ENCODE measurements around the gene SLC6A18.
A peak's percentile ranks its signal among the peaks of the same experiment; 100 is the strongest.

SLC6A18 gene

GRCh38 chr5:1239505-1240251 lies 14.5 kb downstream of the SLC6A18 start:
- DNase-seq, result no peak

DNA sequence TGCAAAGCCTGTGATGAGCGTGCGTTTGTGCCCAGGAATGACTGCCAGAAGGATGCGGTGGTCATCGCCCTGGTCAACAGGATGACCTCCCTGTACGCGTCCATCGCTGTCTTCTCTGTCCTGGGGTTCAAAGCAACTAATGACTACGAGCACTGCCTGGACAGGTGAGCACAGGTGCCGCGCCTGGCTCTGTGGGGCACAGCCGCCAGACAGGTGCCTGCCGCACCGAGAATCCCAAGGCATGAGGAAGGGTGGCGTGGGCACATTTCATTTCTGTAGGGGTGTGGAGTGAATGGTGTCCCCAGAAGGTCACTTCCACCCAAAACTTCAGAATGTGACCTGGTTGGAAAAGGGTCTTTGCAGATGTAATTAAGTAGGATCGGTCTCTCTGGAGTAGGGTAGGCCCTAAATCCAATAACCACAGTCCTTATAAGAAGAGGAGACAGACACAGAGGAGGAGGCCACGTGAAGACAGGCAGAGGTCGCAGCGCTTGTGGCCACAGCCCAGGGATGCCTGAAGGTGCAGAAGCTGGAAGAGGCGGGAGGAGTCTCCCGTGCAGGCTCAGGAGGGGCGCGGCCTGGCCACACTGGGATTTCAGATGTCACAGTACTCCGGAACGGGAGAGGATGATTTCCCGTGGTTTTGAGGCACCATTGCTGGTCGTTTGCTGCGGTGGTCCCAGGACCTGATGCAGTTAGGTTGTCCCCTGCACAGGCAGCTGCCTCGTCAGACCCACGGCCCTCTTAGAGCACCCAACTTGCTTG lies 15.5 kb downstream of the SLC6A18 start:
- no peak for DNase-seq

- no peak for DNase-seq
These were observed 16.4 kb downstream of the SLC6A18 start for GRCh38 chr5:1241509-1242080.

GRCh38 chr5:1242733-1243486 lies 17.7 kb downstream of the SLC6A18 start:
- DNase-seq, result no peak

DNA sequence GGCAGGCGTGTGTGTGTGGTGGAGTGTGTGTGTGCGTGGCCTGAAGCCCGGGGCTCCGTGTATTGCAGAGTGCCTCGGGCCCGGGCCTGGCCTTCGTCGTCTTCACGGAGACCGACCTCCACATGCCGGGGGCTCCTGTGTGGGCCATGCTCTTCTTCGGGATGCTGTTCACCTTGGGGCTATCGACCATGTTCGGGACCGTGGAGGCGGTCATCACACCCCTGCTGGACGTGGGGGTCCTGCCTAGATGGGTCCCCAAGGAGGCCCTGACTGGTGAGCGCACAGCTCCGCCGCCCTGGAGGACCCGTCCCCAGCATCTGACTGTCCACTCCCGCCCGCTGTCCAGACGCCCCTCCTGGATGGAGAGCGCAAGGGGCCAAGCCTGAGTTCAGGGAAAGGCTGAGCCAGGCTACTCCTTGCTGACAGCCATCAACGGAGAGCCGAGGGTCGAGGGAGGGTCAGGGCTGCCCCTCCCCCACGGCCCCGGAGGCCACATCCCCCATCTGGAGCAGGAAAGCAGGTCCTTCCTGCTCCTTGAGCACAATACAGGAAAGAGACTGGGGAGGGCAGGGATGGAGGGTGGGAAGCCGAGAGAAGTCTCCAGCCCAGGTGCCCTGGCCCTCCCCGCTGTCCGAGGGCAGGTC lies 18.4 kb downstream of the SLC6A18 start:
- DNase-seq, result no peak

DNA sequence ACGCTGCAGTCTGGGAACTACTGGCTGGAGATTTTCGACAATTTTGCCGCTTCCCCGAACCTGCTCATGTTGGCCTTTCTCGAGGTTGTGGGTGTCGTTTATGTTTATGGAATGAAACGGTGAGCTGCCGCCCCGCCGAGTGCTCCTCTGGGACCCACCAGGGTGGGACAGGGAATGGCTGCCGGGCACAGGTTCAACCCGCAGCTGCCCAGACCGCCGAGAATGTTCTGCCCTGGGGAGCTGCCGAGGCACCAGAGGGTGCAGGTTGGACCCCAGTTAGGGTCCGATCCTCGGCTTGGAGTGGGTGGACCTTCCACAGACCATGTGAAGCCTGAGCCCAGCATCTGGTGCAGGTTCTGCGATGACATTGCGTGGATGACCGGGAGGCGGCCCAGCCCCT lies 19.1 kb downstream of the SLC6A18 start:
- no peak for DNase-seq

DNA sequence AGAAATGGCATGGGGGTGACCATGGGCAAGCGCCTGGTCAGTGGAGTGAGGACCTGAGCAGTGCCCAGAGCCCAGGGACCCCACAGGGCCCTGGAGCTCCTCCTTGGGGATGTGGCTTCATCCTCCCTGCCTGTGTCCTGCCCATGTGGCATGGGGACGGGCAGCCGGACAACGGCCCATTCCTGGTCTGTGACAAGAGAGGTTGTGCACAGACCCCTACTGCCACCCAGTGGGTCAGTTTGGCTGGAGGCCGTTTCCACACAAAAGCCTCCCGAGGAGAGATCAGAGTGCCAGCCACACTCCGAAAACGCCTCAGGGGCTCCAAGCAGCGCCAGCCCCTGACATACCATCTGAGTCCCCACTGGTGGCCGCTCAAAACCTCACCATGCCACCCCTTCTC lies 19.8 kb downstream of the SLC6A18 start:
- no peak for DNase-seq

DNA sequence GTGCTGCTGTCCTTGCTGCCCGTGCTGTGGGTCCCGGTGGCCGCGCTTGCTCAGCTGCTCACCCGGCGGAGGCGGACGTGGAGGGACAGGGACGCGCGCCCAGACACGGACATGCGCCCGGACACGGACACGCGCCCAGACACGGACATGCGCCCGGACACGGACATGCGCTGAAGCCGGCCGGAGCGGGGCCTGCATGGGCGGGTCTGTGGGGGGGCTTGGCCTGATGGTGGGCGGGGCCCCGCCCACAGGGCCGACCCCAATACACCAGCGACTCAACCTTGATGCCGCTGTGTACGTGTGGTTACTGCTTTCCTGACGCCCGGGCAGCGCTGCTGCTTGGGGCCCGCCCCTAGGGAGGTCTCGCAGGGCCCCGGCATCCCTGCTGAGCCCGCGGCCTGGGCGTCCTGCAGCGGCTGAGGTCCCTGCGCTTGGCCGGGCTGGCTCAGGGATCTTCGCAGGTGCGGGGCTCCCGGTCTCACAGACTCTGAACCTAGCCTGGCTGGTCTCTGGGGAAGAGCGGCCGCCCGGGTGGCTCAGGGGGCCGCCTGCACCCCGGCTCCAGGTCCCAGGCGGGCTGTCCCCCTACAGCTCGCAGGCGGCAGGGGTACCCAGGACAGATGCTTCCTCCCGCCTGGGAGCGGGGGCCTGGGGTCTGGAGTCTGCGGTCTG lies 20.9 kb downstream of the SLC6A18 start:
- no peak for DNase-seq

- peak; percentile 13 for DNase-seq
These were observed 21.7 kb downstream of the SLC6A18 start for GRCh38 chr5:1246711-1247431.

DNA sequence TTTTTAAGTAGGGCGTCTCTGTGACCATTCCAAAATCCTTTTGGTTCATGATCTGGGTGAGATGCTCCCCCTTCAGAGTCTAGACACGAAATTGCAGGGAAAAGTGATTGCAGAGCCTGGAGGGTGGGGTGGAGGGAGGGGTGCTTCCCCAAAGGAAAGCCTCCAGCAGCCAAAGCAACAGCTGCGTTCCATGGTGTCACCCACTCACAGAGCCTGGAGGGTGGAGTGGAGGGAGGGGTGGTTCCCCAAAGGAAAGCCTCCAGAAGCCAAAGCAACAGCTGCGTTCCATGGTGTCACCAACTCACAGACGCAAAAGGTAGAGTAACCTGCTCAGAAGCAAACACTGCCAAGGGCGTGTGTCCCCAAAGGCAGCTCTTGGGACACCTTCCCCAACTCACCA lies 22.6 kb downstream of the SLC6A18 start:
- DNase-seq, result no peak

- no peak for DNase-seq
These were observed 24.4 kb downstream of the SLC6A18 start for GRCh38 chr5:1249366-1250280.

GRCh38 chr5:1251678-1252580 lies 26.7 kb downstream of the SLC6A18 start:
- no peak for DNase-seq

GRCh38 chr5:1252681-1253080 lies 27.5 kb downstream of the SLC6A18 start:
- no peak for DNase-seq

DNA sequence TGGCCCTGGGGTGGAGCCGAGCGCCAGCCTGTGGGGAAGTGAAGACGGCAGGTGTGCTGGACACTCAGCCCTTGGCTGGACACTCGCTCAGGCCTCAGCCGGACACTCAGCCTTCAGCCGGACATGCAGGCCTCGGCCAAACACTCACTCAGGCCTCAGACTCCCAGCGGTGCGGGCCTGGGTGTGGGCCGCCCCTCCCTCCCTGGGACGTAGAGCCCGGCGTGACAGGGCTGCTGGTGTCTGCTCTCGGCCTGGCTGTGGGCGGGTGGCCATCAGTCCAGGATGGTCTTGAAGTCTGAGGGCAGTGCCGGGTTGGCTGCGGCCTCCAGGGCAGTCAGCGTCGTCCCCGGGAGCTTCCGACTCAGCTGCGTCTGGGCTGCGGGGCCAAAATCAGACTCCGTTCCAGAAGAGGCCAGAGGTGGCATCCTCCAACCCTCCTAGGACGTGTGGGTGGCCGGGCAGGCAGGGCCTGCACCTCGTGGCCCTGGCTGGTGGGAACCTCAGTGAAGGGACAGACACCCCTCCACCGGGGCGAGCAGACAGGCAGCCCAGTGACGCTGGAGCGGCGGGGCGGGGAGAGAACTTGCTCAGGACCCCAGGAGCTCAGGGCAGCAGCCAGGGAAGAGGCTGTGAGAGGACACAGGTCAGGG lies 28.4 kb downstream of the SLC6A18 start:
- no peak for DNase-seq

- DNase-seq, result no peak
These were observed 29.0 kb downstream of the SLC6A18 start for GRCh38 chr5:1254196-1254595.

DNA sequence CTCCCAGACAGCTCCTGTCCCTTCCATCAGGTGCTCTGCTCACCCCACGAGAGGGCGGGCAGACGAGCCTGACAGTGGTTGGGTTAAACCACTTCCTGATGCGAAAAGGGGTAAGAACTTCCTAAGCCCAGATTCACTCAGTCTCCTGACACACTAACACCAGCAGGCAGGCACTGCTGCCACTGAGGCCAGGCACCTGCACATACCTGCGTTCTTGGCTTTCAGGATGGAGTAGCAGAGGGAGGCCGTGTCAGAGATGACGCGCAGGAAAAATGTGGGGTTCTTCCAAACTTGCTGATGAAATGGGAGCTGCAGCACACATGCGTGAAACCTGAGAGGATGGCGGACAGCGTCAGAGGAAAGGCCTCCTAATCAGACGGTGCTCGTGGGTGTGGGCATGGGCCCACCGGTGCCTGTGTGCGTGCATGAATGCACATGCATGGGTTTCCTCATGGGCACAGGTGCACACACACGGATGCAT lies 29.9 kb downstream of the SLC6A18 start:
- DNase-seq, result peak; percentile 13

DNA sequence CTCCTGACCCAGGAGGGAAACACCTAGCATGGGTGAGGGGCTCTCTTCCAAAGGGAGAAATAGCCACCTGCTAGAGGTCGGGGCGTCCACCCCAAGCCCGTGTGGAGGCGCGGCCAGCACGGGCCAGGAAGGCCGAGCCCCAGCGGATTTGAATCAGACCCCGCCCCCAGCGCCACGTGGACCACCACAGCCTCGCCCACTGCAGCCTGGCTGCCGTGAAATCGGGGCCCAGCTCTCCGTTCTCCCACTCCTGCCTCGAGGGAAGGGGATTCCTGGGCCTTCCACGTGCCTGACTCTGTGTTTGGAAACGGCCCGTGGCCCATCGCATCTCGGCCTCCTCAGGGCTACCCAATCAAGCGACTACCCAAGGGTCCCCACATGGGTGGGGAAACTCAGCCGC lies 31.6 kb downstream of the SLC6A18 start:
- no peak for DNase-seq

DNA sequence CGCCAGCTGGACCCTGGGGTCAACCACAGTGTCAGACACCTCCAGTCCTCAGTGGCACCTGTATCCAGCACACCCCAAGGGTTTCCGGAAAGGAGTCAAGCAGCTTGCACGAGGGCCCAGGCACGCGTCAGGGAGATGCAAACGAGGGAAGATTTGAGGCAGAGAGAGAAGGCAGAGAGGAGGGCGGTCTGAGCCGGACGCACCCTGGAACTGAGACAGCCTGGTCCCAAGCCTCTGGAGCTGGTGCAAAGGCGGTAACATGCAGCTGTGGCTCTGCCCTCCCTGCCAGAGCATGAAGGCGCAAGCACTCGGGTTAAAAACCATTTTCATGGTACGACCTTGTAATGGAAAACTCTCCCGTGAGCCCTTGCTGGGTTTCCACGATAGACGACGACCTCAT lies 32.2 kb downstream of the SLC6A18 start:
- no peak for DNase-seq

DNA sequence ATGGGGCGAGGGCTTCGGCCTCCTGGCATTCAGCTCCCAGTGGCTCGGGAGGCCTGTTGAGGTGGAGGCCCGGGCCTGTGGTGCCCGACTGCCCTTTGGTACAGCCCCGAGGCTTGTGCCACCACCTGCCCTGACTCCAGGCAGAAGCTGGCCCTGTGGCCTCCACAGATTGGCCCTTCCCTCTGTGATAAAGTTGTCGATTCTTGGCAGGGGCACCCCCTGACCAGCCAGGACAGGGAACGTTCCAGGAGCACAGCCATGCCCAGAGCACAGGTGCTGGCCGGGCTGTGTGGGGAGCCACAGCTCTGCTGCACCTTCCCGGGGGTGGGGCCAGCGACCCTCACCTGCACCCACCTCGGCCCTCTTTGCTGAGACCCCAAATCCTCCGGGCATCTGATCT lies 32.7 kb downstream of the SLC6A18 start:
- DNase-seq, result no peak
